ENCODE measurements around the gene EHD4. TPM values are rescaled to one million over a fixed set of nuclear protein-coding genes. Genes with fewer than 3 reads are reported as not detected.

Gene EHD4
- total RNA-seq, 1 donor from 2014 or later = 42.6 TPM

- ATAC-seq (ENCODE audit: low read depth) (no peak), DNase-seq (no peak)
- no peak for TF ChIP-seq CTCF (IDR thresholded peaks at IDR 0.05)
- Mint-ChIP-seq H3K36me3 (ENCODE audit: low read depth) (no peaks in the 10 kb centered on the region), H3K4me3 (no peak overlapping the region), H3K4me1 (no peaks in the 10 kb centered on the region), H3K9me3 (no peaks in the 10 kb centered on the region), H3K27ac (no peak overlapping the region), H3K27me3 (peaks cover 3% of the 10 kb centered on the region)
- ChIA-PET CTCF (no interaction called here), POLR2A (interaction anchor here (0.5 kb wide), 1 partner anchor 116 kb away, joined by 3 read pairs; no protein-coding TSS in a partner anchor)
- intact Hi-C loops (cut with micrococcal nuclease) = no loop called here
These were observed 110.5 kb downstream of the EHD4 start for GRCh38 chr15:41861736-41862356.

DNA sequence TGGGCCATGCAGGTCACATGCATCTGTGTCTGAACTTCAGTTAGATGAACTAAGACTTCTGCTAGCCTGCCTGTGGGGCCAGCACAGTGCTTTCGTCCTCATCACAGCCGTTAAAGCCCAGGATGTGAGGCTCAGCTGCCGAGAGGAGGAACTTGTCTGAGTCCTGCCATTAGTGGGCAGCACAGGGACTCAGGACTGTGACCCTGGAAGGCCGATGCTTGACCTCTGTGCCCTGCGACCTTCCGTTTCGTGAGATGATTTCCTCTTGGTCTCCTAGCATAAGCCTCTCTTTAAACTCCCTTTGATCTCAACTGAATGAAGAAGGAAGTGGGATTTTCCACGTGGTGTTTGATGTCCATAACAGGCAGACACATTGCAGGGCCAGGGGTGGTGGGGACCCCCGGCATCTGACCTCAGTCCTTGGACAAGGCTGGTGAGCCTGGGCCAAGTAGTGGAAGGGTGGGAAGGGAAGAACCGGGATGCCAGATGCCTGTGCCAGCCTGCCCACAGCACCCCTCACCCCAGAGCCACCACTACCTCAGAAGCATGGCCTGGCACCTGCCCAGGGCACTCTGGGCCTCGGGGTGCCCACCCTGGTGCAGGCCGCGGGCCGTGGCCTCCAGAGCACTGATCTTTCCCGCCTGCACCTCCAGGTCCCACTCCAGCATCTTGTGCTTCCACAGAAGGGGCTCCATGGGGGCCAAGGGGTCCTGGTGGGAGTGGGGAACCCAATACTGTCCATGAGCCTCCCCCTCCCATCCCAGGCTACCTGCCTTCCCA is 112.1 kb downstream of the EHD4 start:
- DNase-seq (no peak), ATAC-seq (ENCODE audit: low read depth) (no peak)
- intact Hi-C loops (cut with micrococcal nuclease) = loop anchor here (1.0 kb wide), 1 partner anchor 44 kb away; no protein-coding TSS in a partner anchor
- no peaks in the 10 kb centered on the region for H3K36me3 Mint-ChIP-seq (ENCODE audit: low read depth)
- TF ChIP-seq CTCF (IDR thresholded peaks at IDR 0.05) = no peak
- ChIA-PET CTCF (no interaction called here), POLR2A (no interaction called here)
- no peak overlapping the region for H3K4me3 Mint-ChIP-seq
- H3K9me3 Mint-ChIP-seq = no peaks in the 10 kb centered on the region
- peaks cover 3% of the 10 kb centered on the region for H3K27me3 Mint-ChIP-seq
- H3K4me1 Mint-ChIP-seq = no peaks in the 10 kb centered on the region
- H3K27ac Mint-ChIP-seq = no peak overlapping the region

DNA sequence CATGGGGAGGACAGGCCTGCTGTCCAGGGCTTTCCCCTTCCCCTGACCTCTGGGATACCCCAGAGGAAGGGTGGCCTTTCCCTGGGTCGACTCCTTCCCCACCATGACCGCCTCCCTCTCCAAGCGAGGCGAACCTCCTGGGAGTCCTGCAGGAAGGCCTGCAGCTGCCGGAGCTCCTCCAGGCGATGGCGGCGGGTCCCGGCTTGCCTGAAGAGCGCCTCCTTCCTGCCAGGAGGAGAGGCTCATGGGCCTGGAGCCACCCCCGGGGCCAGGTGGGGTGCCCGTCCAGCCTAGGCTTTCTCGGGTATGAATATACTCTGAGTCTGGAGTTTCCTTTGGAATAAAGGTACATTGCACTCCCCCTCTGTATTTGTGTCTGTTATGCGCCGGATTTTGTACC is 113.6 kb downstream of the EHD4 start:
- intact Hi-C loops (cut with micrococcal nuclease) = no loop called here
- CTCF ChIA-PET = no interaction called here
- POLR2A ChIA-PET = no interaction called here
- H3K27ac Mint-ChIP-seq = no peak overlapping the region
- no peaks in the 10 kb centered on the region for H3K9me3 Mint-ChIP-seq
- H3K36me3 Mint-ChIP-seq (ENCODE audit: low read depth) = no peaks in the 10 kb centered on the region
- DNase-seq = no peak
- no peak overlapping the region for H3K4me3 Mint-ChIP-seq
- H3K27me3 Mint-ChIP-seq = peaks cover 3% of the 10 kb centered on the region
- ATAC-seq (ENCODE audit: low read depth) = no peak
- no peaks in the 10 kb centered on the region for H3K4me1 Mint-ChIP-seq
- no peak for TF ChIP-seq CTCF (IDR thresholded peaks at IDR 0.05)

- no peak for ATAC-seq (ENCODE audit: low read depth)
- Mint-ChIP-seq H3K27ac (no peak overlapping the region), H3K36me3 (ENCODE audit: low read depth) (no peaks in the 10 kb centered on the region), H3K27me3 (no peaks in the 10 kb centered on the region), H3K4me3 (no peak overlapping the region), H3K4me1 (no peaks in the 10 kb centered on the region), H3K9me3 (no peaks in the 10 kb centered on the region)
- CTCF ChIA-PET = no interaction called here
- no peak for TF ChIP-seq CTCF (IDR thresholded peaks at IDR 0.05)
- no peak for DNase-seq
- POLR2A ChIA-PET = no interaction called here
- intact Hi-C loops (cut with micrococcal nuclease) = no loop called here
These were observed 115.0 kb downstream of the EHD4 start for GRCh38 chr15:41857316-41857715.

GRCh38 chr15:41856716-41857115 is 115.6 kb downstream of the EHD4 start:
- no peak for ATAC-seq (ENCODE audit: low read depth)
- no peak for DNase-seq
- CTCF ChIA-PET = no interaction called here
- Mint-ChIP-seq H3K9me3 (no peaks in the 10 kb centered on the region), H3K27me3 (no peaks in the 10 kb centered on the region), H3K36me3 (ENCODE audit: low read depth) (no peaks in the 10 kb centered on the region), H3K4me3 (no peak overlapping the region), H3K27ac (no peak overlapping the region), H3K4me1 (no peaks in the 10 kb centered on the region)
- TF ChIP-seq CTCF (IDR thresholded peaks at IDR 0.05) = no peak
- POLR2A ChIA-PET = no interaction called here
- intact Hi-C loops (cut with micrococcal nuclease) = no loop called here
